Measurements from ENCODE around the gene GRID1.

The GRID1 gene

DNA sequence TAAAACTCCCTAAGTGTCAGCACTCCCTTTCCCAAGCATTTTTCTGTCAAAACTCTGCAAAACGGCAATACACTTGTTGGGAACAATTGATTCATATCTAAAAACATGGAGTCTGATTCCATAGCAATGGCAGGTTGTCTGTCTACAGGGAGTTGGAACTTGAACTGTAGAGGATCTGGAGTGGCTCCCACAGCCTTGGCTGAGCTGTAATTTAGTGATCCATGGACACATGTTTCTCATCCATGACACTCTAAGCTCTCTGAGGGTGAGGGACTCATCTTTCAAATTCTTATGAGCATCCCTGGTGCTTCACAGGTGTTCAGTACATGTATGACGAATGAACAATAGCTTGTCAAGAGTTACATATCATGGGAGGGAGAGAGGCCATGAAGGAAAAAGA lies 466.1 kb downstream of the GRID1 start:
- no peak for DNase-seq

DNA sequence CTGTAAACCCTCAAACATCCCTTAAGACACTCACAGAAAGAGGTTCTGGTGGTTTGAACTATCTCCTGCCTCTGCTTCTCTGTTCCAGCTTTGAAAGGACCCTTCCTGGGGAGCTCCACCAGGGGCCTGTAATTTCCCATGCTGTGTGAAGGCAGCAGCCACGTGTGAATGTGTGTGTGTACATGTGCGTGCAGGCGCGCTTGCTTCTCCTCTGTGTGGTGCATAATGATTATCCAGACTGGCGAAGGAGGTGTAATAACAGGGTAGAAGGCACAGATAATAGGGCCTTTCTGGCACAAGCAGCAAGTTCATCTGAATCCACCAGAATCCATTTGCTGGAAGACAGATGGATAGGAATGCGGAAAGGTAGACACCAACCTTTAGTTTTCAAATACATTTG lies 466.5 kb downstream of the GRID1 start:
- DNase-seq = peak; percentile 29 to 33

DNA sequence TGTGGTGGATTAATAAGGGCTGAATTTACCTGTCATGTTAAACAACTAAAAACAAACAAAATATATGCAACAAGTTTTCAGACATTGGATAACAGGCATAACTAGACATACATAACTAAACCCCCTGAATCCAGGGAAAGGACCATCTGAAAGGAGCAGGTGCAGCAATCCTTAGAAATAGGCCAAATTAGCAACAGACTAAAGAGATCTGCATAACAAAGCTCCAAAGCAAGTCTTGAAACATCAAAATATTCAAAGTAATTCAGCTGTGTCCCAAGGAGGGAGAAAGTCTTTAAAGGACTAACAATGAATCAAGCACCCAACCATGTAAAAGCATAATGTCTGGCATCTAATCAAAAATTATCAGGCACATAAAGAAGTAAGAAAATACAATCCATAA lies 475.1 kb downstream of the GRID1 start:
- DNase-seq = no peak

DNA sequence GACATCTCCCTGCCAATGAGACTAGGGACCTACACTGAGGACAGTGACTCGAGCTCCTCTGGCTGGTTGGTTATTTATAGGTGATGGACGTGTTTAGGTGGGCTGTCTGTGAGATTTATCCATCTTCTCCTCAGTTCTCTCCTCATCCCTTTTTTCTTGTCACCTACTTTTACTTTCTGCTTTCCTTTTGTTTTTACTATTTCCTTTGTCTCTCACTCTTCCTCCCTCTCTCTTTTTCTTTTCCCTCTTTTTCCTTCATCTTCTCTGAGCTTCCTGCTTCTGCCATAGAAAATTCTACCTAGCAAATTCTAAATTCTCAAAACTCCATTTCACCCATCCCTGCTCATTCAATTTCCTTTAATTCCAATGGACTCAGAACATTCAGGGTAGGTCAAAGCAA lies 478.0 kb downstream of the GRID1 start:
- DNase-seq = no peak

DNA sequence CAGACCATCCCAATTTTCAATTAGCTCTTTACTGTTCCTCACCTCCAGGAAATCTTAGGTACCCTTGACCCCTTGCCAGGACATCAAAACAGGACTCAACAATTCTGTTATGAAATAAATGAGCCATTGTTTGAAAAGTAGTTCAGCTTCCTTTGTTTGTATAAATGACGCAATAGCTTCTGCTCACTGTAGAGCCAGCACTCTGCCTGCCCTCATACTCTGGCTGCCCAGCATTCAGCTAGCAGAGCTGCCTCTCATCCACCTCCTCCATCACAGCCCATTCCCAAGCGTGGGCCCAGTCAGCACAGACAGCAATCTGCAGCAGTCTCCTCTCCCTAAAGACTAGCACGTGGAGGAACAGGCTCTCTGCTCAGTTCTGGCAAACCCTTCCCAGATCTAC lies 478.6 kb downstream of the GRID1 start:
- DNase-seq = no peak

DNA sequence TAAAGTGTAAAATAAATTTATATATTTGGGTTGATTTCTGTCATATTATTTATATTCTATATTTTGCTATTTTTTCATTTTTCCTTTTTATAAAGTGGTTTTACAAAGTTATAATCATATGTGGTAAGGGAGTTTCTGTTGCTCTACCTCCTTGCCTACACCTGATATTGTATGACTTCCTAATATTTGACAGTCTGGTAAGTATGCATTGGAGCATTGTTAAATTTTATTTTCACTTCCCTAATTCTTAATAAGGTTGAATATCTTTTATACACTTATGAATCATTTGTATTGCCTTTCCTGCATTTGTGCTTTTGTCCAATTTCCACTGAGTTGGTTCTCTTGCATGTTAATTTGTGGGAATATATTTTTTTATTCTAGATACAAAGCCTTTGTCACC lies 492.4 kb downstream of the GRID1 start:
- no peak for DNase-seq

DNA sequence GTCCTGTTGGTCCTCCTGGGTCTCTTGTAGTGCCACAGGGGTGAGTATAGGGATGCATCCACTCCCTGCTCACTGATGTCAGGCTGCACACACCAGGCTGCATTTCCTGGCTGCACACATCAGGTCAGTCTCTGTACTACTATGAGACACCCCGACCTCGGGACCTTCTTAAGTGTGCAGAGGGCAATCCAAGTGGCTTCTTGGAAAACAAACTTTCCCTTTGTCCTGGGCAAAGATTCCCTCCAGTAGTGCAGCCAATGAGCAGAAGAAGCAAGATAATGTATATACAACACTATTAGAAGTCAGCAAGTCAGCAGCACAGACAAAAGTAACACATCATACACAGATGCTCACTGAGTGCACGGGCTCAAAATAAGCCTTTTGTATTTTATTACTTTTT lies 493.5 kb downstream of the GRID1 start:
- DNase-seq = no peak

DNA sequence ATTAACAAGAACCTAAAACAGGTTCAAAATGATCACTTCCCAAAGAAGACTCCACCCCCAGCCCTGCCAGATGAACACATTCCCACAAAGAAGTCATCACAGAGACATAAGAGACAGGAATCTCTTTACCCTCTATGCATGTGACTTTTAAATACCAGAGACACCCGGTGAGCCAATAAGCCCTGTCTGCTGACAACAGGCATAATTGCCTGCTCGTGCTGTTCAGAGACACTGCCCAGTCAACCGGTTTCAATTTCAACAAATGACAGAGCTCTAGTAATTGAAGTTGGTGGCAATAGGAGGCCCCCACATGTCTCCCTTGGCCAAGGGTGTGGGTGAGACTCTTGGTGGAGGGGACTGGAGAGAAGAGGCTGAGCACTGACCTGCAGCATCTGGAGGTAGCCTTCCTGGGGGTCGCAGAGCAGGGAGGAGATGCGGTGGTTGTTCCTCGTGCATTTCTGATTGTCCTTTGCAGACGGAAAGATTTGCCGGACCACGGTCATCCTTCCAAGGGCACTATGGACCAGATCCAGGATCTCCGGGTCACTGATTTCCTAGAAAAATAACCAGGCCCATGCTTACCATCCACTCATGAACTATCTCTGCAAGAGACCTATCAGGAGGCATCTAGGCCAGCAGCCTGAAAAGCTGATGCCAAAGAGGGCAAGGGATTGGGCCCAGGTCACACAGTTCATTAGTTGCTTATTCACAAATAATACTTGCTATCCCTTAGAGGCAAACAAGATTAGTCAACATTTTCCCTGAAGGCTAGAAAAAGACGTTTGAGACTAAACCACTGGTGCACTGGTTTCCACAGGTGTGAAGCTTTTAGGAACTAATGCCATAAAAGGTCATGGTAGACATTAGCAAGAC lies 497.7 kb downstream of the GRID1 start:
- no peak for DNase-seq

DNA sequence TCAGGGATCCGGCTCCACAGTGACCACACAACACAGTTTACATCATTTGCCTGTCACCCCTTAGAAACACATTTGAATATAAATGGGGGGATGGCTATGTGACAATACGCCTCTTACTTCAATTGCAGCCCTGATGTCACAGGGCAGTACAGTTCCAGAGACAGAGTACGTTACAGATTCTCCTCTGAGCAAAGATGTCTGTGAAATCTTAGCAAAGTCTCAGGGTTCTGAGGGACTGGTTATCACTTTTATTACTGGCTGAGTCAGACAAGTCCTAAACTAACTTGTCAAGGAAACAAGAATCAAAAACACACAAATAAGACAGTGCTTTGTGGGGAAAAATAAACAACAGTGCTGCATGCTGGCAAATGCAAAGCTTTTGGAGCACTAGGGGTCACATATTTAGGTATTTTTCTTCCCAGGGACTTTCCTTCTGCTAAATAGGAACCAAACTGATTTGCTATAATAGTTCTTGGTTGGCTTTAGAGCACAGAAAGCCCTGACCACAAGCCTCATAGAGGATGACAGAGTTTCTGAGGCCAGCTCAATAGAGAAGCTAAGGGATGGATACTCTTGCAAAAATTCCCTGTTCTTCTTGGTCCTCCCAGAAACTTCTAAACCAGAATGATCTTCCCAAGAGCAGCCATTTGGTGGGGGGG lies 501.6 kb downstream of the GRID1 start:
- no peak for DNase-seq

DNA sequence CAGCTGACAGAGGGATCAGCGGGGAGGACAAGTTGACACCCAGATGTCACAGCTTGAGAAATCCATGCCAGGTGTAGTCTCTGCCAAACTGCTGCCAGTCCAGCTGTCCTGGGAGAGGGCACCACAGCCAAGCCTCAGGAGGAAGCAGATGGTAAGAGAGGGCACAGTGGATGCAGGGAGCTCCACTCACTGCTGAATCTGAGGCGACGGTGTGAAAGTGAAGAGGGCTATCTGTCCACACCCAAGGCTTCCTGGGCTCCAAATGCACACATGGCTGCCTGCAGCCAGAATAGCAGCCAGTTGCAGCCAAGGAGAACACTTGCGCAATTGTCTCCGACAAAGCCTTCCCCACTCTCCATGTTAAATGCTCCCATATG lies 502.4 kb downstream of the GRID1 start:
- DNase-seq = no peak

DNA sequence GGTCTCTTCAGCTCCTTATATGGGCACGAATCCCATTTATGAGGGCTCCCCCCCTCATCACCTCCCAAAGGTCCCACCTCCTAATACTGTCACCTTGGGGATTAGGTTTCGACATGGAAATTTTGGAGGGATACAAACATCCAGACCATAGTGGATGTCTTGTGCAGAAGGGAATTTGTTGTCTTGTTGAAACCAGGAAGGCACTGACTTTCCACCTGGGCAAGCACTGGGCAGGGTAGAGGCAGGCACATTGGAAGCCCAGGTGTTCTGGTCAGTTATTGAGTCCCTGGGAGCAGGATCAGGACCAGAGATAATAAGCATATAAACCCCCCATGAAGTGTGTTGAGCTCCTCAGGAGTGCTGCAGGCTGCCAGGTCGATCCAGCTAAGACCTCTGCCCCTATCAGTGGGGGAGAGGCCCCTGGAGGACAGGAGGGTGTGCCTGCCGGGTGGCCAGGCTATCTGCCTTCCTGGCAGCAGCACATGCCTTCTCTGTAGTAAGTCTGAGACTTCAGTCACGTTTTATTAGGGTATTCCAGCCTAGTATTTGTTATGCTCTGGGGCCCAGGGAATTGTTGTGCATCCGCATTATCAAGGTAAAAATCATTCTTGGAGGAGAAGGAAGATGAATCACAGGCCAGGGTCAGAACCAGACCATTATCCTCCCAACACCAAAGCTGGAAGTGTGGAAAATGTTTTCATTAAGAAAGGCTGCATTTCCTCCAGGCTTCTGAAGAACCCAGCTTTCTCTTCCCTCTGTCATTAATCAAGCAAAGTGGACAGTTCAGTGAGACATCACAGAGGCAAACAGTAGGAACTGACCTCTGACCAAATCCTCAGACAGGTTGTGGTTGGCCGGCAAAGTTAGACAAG lies 503.1 kb downstream of the GRID1 start:
- DNase-seq = no peak

DNA sequence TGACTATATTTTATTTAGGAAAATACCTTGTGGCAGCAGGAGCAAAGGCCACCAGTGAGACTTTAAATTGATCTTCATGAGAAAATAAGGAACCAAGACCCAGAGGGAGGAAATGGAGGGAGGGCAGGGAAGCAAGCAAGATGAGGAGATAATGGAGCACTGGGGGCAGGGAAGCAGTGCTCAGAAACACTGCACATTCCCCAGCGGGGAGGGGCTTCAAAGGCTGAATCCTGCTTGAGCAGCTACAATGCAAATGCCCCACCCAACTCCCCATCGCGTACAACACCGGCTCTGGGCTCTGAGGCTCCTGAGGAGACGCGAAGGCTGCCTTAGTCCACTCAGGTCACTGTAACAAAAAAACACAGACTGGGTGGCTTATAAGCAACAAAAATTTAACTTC lies 503.8 kb downstream of the GRID1 start:
- DNase-seq = no peak

DNA sequence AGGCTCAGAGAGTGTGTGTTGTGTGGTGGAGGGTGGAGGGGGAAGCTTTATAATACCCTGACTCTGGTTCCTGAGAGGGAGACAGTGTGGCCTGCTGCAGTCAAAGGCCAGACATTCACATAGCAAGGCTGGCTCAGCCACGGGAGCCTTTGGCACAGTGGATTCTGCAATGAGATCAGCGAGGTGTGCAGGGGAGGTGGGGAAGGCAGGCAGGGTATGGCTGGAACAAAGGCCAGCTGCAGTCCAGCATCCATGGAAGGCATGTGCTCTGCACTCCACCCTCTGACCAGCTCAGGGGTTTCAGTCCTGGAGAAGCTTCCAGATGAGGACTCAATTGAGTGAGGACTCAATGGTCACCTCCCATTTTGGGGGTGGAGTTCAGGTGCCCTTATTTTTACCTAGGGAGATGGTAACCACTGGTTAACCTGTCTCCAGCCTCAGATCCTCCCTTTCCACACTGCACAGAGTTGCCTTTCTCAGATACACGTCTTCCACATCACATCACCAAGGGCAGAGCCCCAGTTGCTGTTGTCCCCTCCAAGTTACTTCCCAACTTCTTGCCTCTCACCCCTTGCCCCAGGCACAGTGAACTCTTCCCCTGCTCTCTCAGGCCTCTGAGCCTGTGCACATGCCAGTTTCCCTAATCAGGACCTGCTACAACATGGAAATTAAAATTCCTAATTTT lies 504.9 kb downstream of the GRID1 start:
- no peak for DNase-seq

DNA sequence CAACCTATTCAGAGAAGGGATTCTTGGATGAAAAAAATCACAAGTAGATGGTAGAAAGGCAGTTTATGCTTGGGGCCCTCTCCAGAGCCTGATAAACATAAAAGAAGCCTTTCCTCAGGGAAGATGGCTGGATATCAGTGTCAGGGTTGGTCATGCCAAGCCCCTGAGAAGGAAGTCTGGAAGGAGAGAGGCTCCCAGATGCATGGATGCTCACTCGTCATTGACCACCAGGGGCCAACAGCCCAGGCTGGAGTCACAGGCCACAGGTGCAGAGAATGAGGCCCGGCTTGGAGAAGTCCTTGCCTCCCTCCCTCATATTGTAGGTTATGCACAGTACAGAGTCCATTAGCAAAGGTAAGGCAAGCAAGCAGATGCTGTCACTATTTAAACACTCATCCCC lies 506.7 kb downstream of the GRID1 start:
- no peak for DNase-seq

DNA sequence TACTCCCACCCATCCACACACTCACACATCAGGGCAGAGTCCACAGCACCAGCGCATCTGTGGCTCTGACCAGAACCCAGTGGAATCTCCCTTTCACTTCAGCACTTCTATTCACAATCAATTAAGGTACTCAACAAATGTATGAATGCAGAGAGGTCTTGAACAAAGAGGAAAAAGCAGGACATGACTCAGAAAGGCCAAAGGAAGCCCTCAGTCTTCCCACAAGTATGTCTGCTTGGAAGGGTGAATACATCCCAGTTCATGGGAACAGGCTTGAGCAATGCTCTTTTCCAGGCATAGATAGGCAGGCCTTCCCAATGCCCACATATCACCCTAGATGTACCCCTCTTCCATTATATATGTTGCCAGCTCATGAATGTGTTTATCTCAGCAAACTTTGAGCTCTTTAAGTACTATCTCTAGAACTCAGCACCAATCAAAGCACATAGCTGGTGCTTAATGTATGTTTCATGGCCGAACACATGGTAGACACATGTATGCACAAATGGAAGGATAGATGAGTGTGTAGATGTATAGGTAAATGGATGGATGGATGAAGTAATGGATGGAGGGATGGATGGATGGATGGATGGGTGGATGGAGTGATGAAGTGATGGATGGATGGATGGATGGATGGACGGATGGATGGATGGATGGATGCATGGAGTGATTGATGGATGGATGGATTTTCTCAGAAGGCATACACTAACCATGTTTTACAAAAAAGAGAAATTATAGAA lies 507.6 kb downstream of the GRID1 start:
- no peak for DNase-seq

DNA sequence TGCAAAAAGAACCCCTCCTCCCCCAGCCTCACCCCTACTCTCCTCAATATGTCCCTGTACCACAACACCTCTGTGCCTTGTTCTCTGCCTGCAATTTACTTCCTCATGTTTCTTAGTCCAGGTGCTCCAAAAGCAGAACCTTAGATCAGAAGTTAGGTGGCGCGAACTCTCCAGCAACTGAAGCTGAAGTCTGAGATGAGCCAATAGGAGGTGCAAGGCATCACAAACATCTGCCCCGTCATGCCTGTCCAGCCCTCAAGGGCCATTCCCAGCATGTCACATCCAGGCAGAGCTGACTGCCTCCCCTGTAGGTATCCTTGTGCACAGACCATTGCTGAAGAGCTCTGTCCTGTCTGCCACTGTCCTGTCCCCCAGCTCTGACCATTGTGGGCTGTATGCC lies 508.8 kb downstream of the GRID1 start:
- no peak for DNase-seq

DNA sequence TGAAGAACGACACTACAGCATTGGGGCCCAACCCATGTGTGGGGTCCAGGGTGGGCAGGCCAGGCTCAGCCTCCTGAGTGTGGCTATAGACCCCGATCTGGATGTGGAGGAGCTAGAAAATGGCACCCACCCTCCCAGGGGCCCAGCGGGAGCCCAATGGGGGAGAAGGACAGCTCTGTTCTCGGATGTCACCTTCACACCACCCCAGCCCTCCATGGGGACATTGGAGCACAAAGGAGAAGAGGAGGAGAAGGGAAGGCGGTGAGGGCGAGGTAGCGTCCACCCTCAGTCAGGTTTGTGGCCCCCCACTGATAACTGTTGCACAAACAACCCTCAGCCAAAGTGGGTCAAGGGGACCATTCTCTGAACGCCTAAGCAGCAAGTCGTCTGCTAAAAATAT lies 509.3 kb downstream of the GRID1 start:
- DNase-seq = no peak

DNA sequence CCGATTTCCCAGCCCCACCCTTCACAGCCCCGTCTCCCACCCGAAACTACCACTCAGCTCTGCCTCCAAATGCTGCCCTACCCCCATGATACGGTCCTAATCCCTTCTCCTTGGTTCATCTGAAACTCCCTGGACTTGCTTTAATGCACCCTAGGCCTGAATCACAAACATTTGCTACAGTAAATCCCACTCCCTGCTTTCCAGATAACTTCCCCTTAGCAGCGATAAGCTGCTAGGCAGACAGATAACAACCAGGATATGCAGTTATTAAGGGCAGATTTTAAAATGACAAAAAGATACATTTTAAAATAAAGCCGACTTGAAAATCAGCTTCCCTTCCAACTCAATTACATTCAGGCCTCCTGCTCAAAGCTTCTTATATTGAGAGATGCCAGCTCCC lies 514.7 kb downstream of the GRID1 start:
- no peak for DNase-seq

DNA sequence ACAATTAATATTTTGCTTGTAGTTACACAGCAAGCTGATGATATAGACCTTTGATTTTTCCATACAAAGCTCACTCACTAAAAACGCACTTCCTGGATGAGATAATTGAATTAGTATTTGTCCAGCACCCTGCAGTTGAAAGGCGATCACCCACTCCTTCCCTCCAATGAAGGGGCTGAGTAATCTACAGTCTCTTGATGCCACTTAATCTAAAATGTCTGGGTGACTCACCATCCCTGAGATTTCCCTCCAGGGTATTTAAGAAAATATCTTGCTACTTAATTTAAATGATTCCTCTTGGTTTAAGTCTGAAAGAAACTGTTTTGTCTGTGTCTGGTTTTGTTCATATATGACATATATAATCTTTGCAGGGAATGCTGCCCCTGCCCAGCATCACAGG lies 515.3 kb downstream of the GRID1 start:
- no peak for DNase-seq

DNA sequence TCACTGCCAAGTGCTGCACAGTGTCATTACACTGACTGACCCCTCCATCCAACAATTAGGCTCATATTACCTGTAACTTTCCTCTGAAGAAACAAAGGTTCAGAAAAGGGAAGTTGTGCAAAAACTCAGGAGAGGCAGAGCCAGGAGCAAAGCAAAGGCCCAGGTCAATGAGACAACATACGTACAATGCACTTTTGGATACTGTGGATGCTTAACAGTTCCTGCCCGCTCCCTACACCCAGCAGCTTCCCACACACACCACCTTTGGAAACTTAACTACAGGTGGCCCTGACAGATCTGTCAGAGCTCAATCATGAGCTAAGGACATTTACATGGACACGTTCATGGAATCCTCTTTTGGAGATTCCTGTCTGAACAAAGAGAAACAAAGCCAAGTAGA lies 515.9 kb downstream of the GRID1 start:
- DNase-seq = no peak

DNA sequence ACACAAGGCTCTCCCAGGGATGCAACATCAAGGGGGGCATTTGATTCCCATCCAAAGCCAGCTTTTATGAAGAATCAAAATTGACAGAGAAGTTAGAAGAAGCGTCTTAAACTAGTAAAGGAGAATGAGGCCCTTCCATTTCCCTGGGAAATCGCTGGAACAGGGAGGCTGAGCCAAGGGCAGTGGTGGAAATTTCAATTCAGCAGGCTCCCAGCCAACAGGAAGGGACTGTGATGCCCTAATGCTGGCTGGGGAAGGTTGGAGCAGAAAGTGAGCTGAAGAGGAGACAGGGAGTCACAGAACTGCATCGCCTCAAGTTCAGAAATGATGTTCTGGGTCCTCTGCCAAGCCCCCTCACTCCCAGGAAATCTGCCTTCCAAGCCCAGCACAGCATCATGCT lies 517.3 kb downstream of the GRID1 start:
- DNase-seq = no peak

DNA sequence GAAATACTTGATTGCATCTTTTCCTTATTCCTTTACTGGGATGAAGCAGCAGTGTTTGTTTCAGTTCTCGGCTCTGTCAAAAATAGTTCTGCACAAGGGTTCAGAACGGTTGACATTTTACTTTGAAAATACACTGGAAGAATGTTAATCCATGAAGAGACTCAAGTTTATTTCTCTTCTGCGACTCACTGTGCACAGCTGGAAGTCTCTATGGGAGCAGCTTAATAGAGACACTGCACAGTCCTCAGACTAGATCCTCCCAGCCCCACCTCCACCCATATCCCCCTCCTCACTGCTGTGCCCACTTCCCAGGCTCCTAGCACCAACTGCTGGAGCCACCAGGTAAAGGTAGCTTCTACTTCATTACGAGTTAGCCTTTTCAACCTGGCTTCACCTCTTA lies 517.8 kb downstream of the GRID1 start:
- no peak for DNase-seq
